ENCODE data around the gene RBM42. TPM values are rescaled to one million over a fixed set of nuclear protein-coding genes. Genes with fewer than 3 reads are reported as not detected.
"Not testable (repeated sequence)": the region's sequence is repeated elsewhere in the genome, so short reads cannot be mapped to it uniquely, and the experiment has no call there.

The RBM42 gene
- polyA plus RNA-seq, 3 donors, result 54.6 to 65.5 (median 55.0) TPM

- no peak for DNase-seq (ENCODE audit: low read depth in 3 of 3, low spot score in 2 of 3)
These were observed 17.1 kb downstream of the RBM42 start for GRCh38 chr19:35645680-35646511.

- peak; percentile 84 to 95 (median 85) for DNase-seq (ENCODE audit: low read depth in 3 of 3, low spot score in 2 of 3)
These were observed 19.5 kb downstream of the RBM42 start, which contains the start of gene COX6B1 for GRCh38 chr19:35648017-35648961. Gene COX6B1, plus strand, starts transcription at chr19:35648323. Its CDS starts 2,921 bp downstream, at chr19:35651244.

- no peak for DNase-seq (ENCODE audit: low read depth in 3 of 3, low spot score in 2 of 3)
These were observed 21.7 kb downstream of the RBM42 start for GRCh38 chr19:35650581-35650980.

- not testable (repeated sequence) for DNase-seq (ENCODE audit: low read depth in 3 of 3, low spot score in 2 of 3)
These were observed 26.0 kb downstream of the RBM42 start for GRCh38 chr19:35654828-35655227.

- no peak for DNase-seq (ENCODE audit: low read depth in 3 of 3, low spot score in 2 of 3)
These were observed 26.8 kb downstream of the RBM42 start for GRCh38 chr19:35655600-35655999.

- DNase-seq (ENCODE audit: low read depth in 3 of 3, low spot score in 2 of 3), result no peak
These were observed 27.9 kb downstream of the RBM42 start for GRCh38 chr19:35656700-35657099.

GRCh38 chr19:35657904-35658700, 29.3 kb downstream of the RBM42 start:
- no peak for DNase-seq (ENCODE audit: low read depth in 3 of 3, low spot score in 2 of 3)

- DNase-seq (ENCODE audit: low read depth in 3 of 3, low spot score in 2 of 3), result no peak
These were observed 33.1 kb downstream of the RBM42 start for GRCh38 chr19:35661995-35662340.

GRCh38 chr19:35663981-35664380, 35.1 kb downstream of the RBM42 start:
- no peak for DNase-seq (ENCODE audit: low read depth in 3 of 3, low spot score in 2 of 3)

- DNase-seq (ENCODE audit: low read depth in 3 of 3, low spot score in 2 of 3), result no peak
These were observed 36.3 kb downstream of the RBM42 start for GRCh38 chr19:35665157-35665556.

GRCh38 chr19:35665604-35666003, 36.8 kb downstream of the RBM42 start:
- no peak for DNase-seq (ENCODE audit: low read depth in 3 of 3, low spot score in 2 of 3)

- DNase-seq (ENCODE audit: low read depth in 3 of 3, low spot score in 2 of 3), result no peak
These were observed 37.5 kb downstream of the RBM42 start, which contains the start of gene UPK1A for GRCh38 chr19:35666251-35666913. Gene UPK1A, plus strand, starts transcription at chr19:35666517. Its CDS starts 296 bp downstream, at chr19:35666813.

- DNase-seq (ENCODE audit: low read depth in 3 of 3, low spot score in 2 of 3), result no peak
These were observed 40.7 kb downstream of the RBM42 start for GRCh38 chr19:35669566-35669965.

- DNase-seq (ENCODE audit: low read depth in 3 of 3, low spot score in 2 of 3), result no peak
These were observed 41.1 kb downstream of the RBM42 start for GRCh38 chr19:35669974-35670373.

GRCh38 chr19:35670686-35671085, 41.9 kb downstream of the RBM42 start:
- DNase-seq (ENCODE audit: low read depth in 3 of 3, low spot score in 2 of 3), result no peak

- DNase-seq (ENCODE audit: low read depth in 3 of 3, low spot score in 2 of 3), result no peak
These were observed 43.0 kb downstream of the RBM42 start for GRCh38 chr19:35671818-35672217.

- no peak for DNase-seq (ENCODE audit: low read depth in 3 of 3, low spot score in 2 of 3)
These were observed 44.4 kb downstream of the RBM42 start for GRCh38 chr19:35673121-35673804.

- no peak for DNase-seq (ENCODE audit: low read depth in 3 of 3, low spot score in 2 of 3)
These were observed 46.8 kb downstream of the RBM42 start for GRCh38 chr19:35675589-35676140.
